Endothelial cell of umbilical vein (primary cell): ENCODE results near the gene LDHA. TPM values are rescaled to one million over a fixed set of nuclear protein-coding genes. Genes with fewer than 3 reads are reported as not detected.

Source experiments
- BruUV-seq: library from RNA; stranded (reverse); fragments of 400-500 nt; replicated peaks from 2 replicates; lab custom pipeline; 2021; lab: Mats Ljungman, UMichigan
- CTCF ChIA-PET: fragments of 300-600, 350-600 bp; sonication (Branson Sonifier 250); formaldehyde crosslinking; loops from one replicate; lab custom pipeline; 2021; ENCODE audit warnings: antibody characterized with exemption, inconsistent platforms; lab: Charles Lee
- POLR2A ChIA-PET: fragments of 300-600, 350-600 bp; sonication (Branson Sonifier 250); formaldehyde crosslinking; loops from one replicate; lab custom pipeline; 2021; ENCODE audit warnings: antibody characterized with exemption, inconsistent platforms; lab: Charles Lee
- DNase-seq: peaks from one replicate; pipeline ENCODE4 v3.0.0-alpha.2; 2011; ENCODE audit warnings: low read depth, low spot score
- FAIRE-seq: peaks from 2 replicates; lab custom pipeline; 2011; peaks lifted over from hg19 to GRCh38; lab: Jason Lieb, UNC
- H2AFZ ChIP-seq: 2 replicates; pipeline ENCODE4 v1.6.0; 2012; ENCODE audit warnings: low read depth, low read length, control low read depth, inconsistent platforms
- H3K27ac ChIP-seq: 2 replicates; pipeline ENCODE4 v1.5.1; 2011; ENCODE audit warnings: low read depth, mild to moderate bottlenecking, control low read depth, low read length, moderate library complexity; ENCODE audit not compliant: insufficient read depth
- H3K27me3 ChIP-seq, 2 experiments: 2 replicates each; pipeline versions ENCODE4 v1.6.0 to v1.6.1; 2011; ENCODE audit warnings: low read length in 2 of 2, mixed read lengths in 1 of 2; ENCODE audit not compliant: control insufficient read depth in 2 of 2, insufficient read depth in 2 of 2
- H3K36me3 ChIP-seq, 2 experiments: 2 replicates in 1 of 2; 3 replicates in 1 of 2; pipeline ENCODE4 v1.5.1; 2011; ENCODE audit warnings: low read length in 2 of 2, mild to moderate bottlenecking in 1 of 2, moderate library complexity in 1 of 2; ENCODE audit not compliant: control insufficient read depth in 2 of 2, insufficient read depth in 2 of 2; ENCODE audit errors: extremely low read depth in 1 of 2
- H3K4me1 ChIP-seq: 3 replicates; pipeline ENCODE4 v1.5.1; 2011; ENCODE audit warnings: mild to moderate bottlenecking, low read length; ENCODE audit not compliant: control insufficient read depth, insufficient read depth; ENCODE audit errors: extremely low read depth
- H3K4me2 ChIP-seq: 2 replicates; pipeline ENCODE4 v1.6.1; 2011; ENCODE audit warnings: low read length, control low read depth, mixed read lengths; ENCODE audit not compliant: insufficient read depth
- H3K4me3 ChIP-seq, 3 experiments: fragments of 200-600 bp in 1 of 3; sonication (generic), shearing (Covaris generic) in 1 of 3; replicated peaks in 1 of 3; 2 replicates each; pipeline ENCODE4 v1.5.1; 2011 to 2016; ENCODE audit warnings: control low read depth in 3 of 3, low read length in 3 of 3, mild to moderate bottlenecking in 2 of 3, inconsistent platforms in 1 of 3, low read depth in 1 of 3, moderate library complexity in 1 of 3; ENCODE audit not compliant: insufficient read depth in 1 of 3
- H3K79me2 ChIP-seq: 2 replicates; pipeline ENCODE4 v1.6.0; 2012; ENCODE audit warnings: low read length, inconsistent platforms; ENCODE audit not compliant: control insufficient read depth, insufficient read depth
- H3K9ac ChIP-seq: replicated peaks from 2 replicates; pipeline ENCODE3; 2011; ENCODE audit warnings: low read length, control low read depth; ENCODE audit not compliant: insufficient read depth; ENCODE audit errors: extremely low read depth
- H3K9me1 ChIP-seq: replicated peaks from 3 replicates; pipeline ENCODE4 v1.6.0; 2011; ENCODE audit warnings: mild to moderate bottlenecking, low read length; ENCODE audit not compliant: control insufficient read depth, insufficient read depth; ENCODE audit errors: extremely low read depth
- H3K9me3 ChIP-seq: replicated peaks from 2 replicates; pipeline ENCODE4 v1.5.1; 2012; ENCODE audit warnings: low read length, inconsistent platforms; ENCODE audit not compliant: control insufficient read depth, insufficient read depth
- H4K20me1 ChIP-seq: replicated peaks from 2 replicates; pipeline ENCODE3; 2011; ENCODE audit warnings: mild to moderate bottlenecking, low read length; ENCODE audit not compliant: control insufficient read depth, insufficient read depth; ENCODE audit errors: extremely low read depth
- EZH2 ChIP-seq: IDR thresholded peaks from 2 replicates; pipeline ENCODE4 v1.6.1; 2012; ENCODE audit warnings: borderline replicate concordance, low read depth, mild to moderate bottlenecking, moderate library complexity, low read length, inconsistent platforms; ENCODE audit not compliant: severe bottlenecking
- FOS ChIP-seq: IDR thresholded peaks from 2 replicates; pipeline ENCODE4 v1.6.1; 2011; ENCODE audit warnings: mild to moderate bottlenecking, low read length, moderate library complexity, borderline replicate concordance; ENCODE audit not compliant: insufficient read depth
- GATA2 ChIP-seq: IDR thresholded peaks from 2 replicates; pipeline ENCODE4 v1.7.0; 2011; ENCODE audit warnings: low read depth, mild to moderate bottlenecking, moderate library complexity, mixed read lengths, low read length; ENCODE audit not compliant: insufficient read length, insufficient read depth
- JUN ChIP-seq: IDR thresholded peaks from 2 replicates; pipeline ENCODE4 v1.6.1; 2011; ENCODE audit warnings: borderline replicate concordance, low read depth; ENCODE audit not compliant: insufficient read length, insufficient read depth
- MYC ChIP-seq: IDR thresholded peaks from one replicate; pipeline ENCODE4 v1.6.1; 2011; ENCODE audit warnings: mild to moderate bottlenecking, low read depth, low read length
- POLR2A ChIP-seq: IDR thresholded peaks from 2 replicates; pipeline ENCODE4 v1.6.1; 2012; ENCODE audit warnings: low read depth, mild to moderate bottlenecking, control low read depth, low read length
- POLR2AphosphoS5 ChIP-seq: IDR thresholded peaks from 2 replicates; pipeline ENCODE4 v1.6.1; 2012; ENCODE audit warnings: low read depth, mild to moderate bottlenecking, control low read depth, low read length, moderate library complexity; ENCODE audit not compliant: insufficient read depth
- dilution Hi-C: fragments of 300-500 bp; cut with MboI; formaldehyde crosslinking; loops from one replicate; pipeline ENCODE4 v1.15.0; 2019; ENCODE audit warnings: low sequenced_read_pairs; ENCODE audit not compliant: extremely low pct_ligation_motif_present
- intact Hi-C: fragments of 100-400 bp; cut with micrococcal nuclease; formaldehyde crosslinking; loops from one replicate; pipeline ENCODE4 v1.10.0; 2022
- polyA plus RNA-seq, 4 experiments: library from polyadenylated mRNA; depleted of rRNA in 3 of 4; stranded (reverse) in 3 of 4; unstranded in 1 of 4; fragments of >200 nt; gene quantifications; 2 replicates each; pipeline versions ENCODE4 v1.2.1 to v1.2.3, GENCODE V29; 2011 to 2012; ENCODE audit warnings: missing spikeins in 1 of 4
- total RNA-seq: library from RNA; stranded (reverse); gene quantifications from 2 replicates; pipeline ENCODE4 v1.2.3, GENCODE V29; 2021
- TF ChIP-seq, protein P1 (sequence below), 2 donors: IDR thresholded peaks; 1 replicate in 1 of 2; 2 replicates in 1 of 2; pipeline ENCODE4 v1.5.1; 2011; ENCODE audit warnings: low read length in 2 of 2, mild to moderate bottlenecking in 2 of 2, moderate library complexity in 2 of 2, control low read depth in 1 of 2, inconsistent platforms in 1 of 2, low read depth in 1 of 2; ENCODE audit not compliant: insufficient read depth in 1 of 2; ENCODE audit errors: extremely low read depth in 1 of 2
- TF ChIP-seq, protein P2 (sequence below): IDR thresholded peaks from 2 replicates; pipeline ENCODE4 v1.6.1; 2011; ENCODE audit not compliant: insufficient read depth, insufficient read length

LDHA gene
- total and polyA plus RNA-seq, 2 donors (not counting 3 experiments of a cell fraction or from before 2014, with no cell fraction given) = 265 to 537 TPM

DNA sequence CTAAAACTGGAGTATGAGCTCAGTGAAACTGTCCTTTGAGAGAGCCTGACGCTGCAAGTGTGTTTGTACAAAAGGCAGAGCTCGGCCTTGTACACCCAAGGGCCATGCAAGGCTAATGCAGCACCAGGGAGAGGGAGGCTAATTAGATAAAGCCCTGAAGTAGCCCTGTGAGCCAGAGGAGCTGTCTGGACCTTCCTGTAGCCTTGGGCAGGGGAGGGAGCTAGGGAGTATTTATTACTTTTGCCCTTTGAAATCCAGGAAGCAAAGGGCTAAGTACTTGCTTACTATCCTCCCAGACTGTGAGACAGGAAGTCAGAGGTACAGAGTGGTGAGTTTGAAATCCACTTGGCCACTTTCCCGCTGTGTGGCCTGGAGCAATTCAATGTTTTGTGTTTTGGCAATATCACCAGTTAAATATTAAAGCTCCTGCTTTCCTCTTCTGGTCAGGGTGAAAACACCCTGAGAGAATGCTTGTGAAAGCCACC lies 10.2 kb upstream of the LDHA start:
- peaks cover 20% of the 10 kb centered on the region for H3K4me1 ChIP-seq
- peak; percentile 5 for TF ChIP-seq POLR2AphosphoS5
- no peak for TF ChIP-seq FOS
- no peaks in the 10 kb centered on the region for H3K27me3 ChIP-seq
- H3K9ac ChIP-seq = peak overlapping the region; percentile 53
- H3K79me2 ChIP-seq = no peaks in the 10 kb centered on the region
- H3K4me3 ChIP-seq = no peak overlapping the region
- peak overlapping the region; percentile 86 for H2AFZ ChIP-seq
- intact Hi-C loops = loop anchor here (1.0 kb wide), 1 partner anchor 10 kb away; the partner anchor contains the start of gene LDHA
- H4K20me1 ChIP-seq = no peaks in the 10 kb centered on the region
- ChIA-PET POLR2A (interaction anchor here (0.7 to 2.3 kb wide), 2 partner anchors 11 to 142 kb away, joined by 3 to 31 read pairs; partner anchors contain the start of genes LDHA and TSG101), CTCF (interaction anchor here (0.9 to 3.5 kb wide), 6 partner anchors 11 to 338 kb away, joined by 4 to 27 read pairs (median 5); partner anchors contain the start of genes LDHA and LDHC)
- peak; percentile 69 for DNase-seq
- peak; percentile 95 for FAIRE-seq
- H3K9me3 ChIP-seq = no peaks in the 10 kb centered on the region
- H3K4me2 ChIP-seq = peak overlapping the region; percentile 7
- BruUV-seq = no TSS peak
- no peaks in the 10 kb centered on the region for H3K36me3 ChIP-seq
- dilution Hi-C loops = no loop called here
- no peaks in the 10 kb centered on the region for H3K9me1 ChIP-seq
- peak overlapping the region; percentile 67 for H3K27ac ChIP-seq

DNA sequence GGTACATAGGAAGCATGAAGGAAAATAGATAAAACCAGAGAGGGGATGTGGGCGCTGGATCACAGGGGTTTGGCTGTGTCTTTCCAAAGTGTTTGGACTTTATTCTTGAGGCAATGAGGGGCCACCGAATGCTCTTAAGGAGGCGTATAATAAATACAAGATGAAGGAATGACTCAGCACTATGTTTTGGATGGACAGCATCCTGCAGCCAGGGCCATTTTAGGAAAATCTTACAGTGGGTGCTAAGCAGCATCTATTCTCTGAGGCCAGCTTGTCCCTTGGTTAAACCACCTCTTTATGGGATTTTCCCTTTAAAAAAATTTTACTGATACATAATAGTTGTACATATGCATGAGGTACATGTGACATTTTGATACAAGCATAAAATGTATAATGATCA lies 4.3 kb upstream of the LDHA start:
- H2AFZ ChIP-seq = no peak overlapping the region
- ChIA-PET CTCF (no interaction called here), POLR2A (no interaction called here)
- BruUV-seq = no TSS peak
- no peak overlapping the region for H3K9ac ChIP-seq
- no peak overlapping the region for H3K27ac ChIP-seq
- no peaks in the 10 kb centered on the region for H3K9me3 ChIP-seq
- H3K79me2 ChIP-seq = peaks cover 7% of the 10 kb centered on the region
- TF ChIP-seq POLR2AphosphoS5 (no peak), MYC (no peak), JUN (no peak), GATA2 (no peak), FOS (no peak), EZH2 (no peak), POLR2A (no peak)
- TF ChIP-seq, protein P1, sequence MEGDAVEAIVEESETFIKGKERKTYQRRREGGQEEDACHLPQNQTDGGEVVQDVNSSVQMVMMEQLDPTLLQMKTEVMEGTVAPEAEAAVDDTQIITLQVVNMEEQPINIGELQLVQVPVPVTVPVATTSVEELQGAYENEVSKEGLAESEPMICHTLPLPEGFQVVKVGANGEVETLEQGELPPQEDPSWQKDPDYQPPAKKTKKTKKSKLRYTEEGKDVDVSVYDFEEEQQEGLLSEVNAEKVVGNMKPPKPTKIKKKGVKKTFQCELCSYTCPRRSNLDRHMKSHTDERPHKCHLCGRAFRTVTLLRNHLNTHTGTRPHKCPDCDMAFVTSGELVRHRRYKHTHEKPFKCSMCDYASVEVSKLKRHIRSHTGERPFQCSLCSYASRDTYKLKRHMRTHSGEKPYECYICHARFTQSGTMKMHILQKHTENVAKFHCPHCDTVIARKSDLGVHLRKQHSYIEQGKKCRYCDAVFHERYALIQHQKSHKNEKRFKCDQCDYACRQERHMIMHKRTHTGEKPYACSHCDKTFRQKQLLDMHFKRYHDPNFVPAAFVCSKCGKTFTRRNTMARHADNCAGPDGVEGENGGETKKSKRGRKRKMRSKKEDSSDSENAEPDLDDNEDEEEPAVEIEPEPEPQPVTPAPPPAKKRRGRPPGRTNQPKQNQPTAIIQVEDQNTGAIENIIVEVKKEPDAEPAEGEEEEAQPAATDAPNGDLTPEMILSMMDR (IDR thresholded peaks at IDR 0.05; ENCODE audit: extremely low read depth in 1 of 2, insufficient read depth in 1 of 2, low read depth in 1 of 2, low read length in 2 of 2) = no peak
- TF ChIP-seq, protein P2, sequence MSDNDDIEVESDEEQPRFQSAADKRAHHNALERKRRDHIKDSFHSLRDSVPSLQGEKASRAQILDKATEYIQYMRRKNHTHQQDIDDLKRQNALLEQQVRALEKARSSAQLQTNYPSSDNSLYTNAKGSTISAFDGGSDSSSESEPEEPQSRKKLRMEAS = no peak
- no peaks in the 10 kb centered on the region for H3K36me3 ChIP-seq
- DNase-seq (no peak), FAIRE-seq (no peak)
- H4K20me1 ChIP-seq = no peaks in the 10 kb centered on the region
- no peak overlapping the region for H3K4me2 ChIP-seq
- no peaks in the 10 kb centered on the region for H3K9me1 ChIP-seq
- no peak overlapping the region for H3K4me3 ChIP-seq
- dilution Hi-C loops = no loop called here
- peaks cover 5% of the 10 kb centered on the region for H3K4me1 ChIP-seq
- intact Hi-C loops = loop anchor here (5.0 to 10.0 kb wide), 4 partner anchors 38 to 1325 kb away; partner anchors contain the start of genes NAV2 and NCR3LG1
- no peaks in the 10 kb centered on the region for H3K27me3 ChIP-seq
